Activated B cell treated with CpG ODN at 0.5 μM for 24 hours (primary cell): Measurements from ENCODE around the gene TAS1R2. TPM values are rescaled to one million over a fixed set of nuclear protein-coding genes. Genes with fewer than 3 reads are reported as not detected.

Experiments
- ATAC-seq: fragments of 200-7000 bp; cut with Tn5 transposase; one replicate; pipeline ENCODE4 v1.10.0; 2021; ENCODE audit warnings: low read depth, mild to moderate bottlenecking, moderate library complexity
- CTCF ChIA-PET: fragments of 350-600 bp; sonication (Branson Sonifier 250); formaldehyde crosslinking; loops from one replicate; lab custom pipeline; 2021; ENCODE audit warnings: antibody characterized with exemption; lab: Charles Lee
- POLR2A ChIA-PET: fragments of 350-600 bp; sonication (Branson Sonifier 250); formaldehyde crosslinking; loops from one replicate; lab custom pipeline; 2021; ENCODE audit warnings: antibody characterized with exemption; lab: Charles Lee
- DNase-seq: peaks from one replicate; pipeline ENCODE4 v3.0.0; 2022
- H3K27ac Mint-ChIP-seq: one replicate; pipeline ENCODE4 v1.8.0; 2020; ENCODE audit warnings: mixed read lengths
- H3K27me3 Mint-ChIP-seq: one replicate; pipeline ENCODE4 v1.8.0; 2021; ENCODE audit warnings: mixed read lengths
- H3K36me3 Mint-ChIP-seq: one replicate; pipeline ENCODE4 v1.8.0; 2021; ENCODE audit warnings: low read depth, mixed read lengths
- H3K4me1 Mint-ChIP-seq: one replicate; pipeline ENCODE4 v1.8.0; 2021; ENCODE audit warnings: mixed read lengths
- H3K4me3 Mint-ChIP-seq: one replicate; pipeline ENCODE4 v1.8.0; 2020; ENCODE audit warnings: mild to moderate bottlenecking, mixed read lengths
- H3K9me3 Mint-ChIP-seq: one replicate; pipeline ENCODE4 v1.8.0; 2020; ENCODE audit warnings: mixed read lengths
- CTCF ChIP-seq: fragments of 200-600 bp; IDR thresholded peaks from one replicate; pipeline ENCODE4 v1.8.0; 2022; ENCODE audit warnings: antibody characterized with exemption, mild to moderate bottlenecking
- intact Hi-C: fragments of 100-400 bp; cut with micrococcal nuclease; formaldehyde crosslinking; loops from one replicate; pipeline ENCODE4 v1.15.1; 2024
- total RNA-seq: library from RNA; stranded (reverse); gene quantifications from 2 replicates; pipeline ENCODE4 v1.2.3, GENCODE V29; 2022

TAS1R2 gene
- total RNA-seq, 1 donor from 2014 or later, result not detected

GRCh38 chr1:18881164-18881563 is 21.7 kb upstream of the TAS1R2 start:
- DNase-seq, result no peak
- Mint-ChIP-seq H3K4me1 (no peaks in the 10 kb centered on the region), H3K27me3 (no peaks in the 10 kb centered on the region), H3K36me3 (peaks cover 2% of the 10 kb centered on the region), H3K9me3 (no peaks in the 10 kb centered on the region), H3K27ac (no peak overlapping the region), H3K4me3 (no peak overlapping the region)
- intact Hi-C loops, result no loop called here
- TF ChIP-seq CTCF, result no peak
- ATAC-seq, result no peak
- ChIA-PET CTCF (no interaction called here), POLR2A (no interaction called here)

- ChIA-PET CTCF (no interaction called here), POLR2A (no interaction called here)
- DNase-seq (no peak), ATAC-seq (no peak)
- intact Hi-C loops, result no loop called here
- Mint-ChIP-seq H3K27me3 (no peaks in the 10 kb centered on the region), H3K27ac (no peak overlapping the region), H3K9me3 (no peaks in the 10 kb centered on the region), H3K4me3 (no peak overlapping the region), H3K4me1 (no peaks in the 10 kb centered on the region), H3K36me3 (peaks cover 2% of the 10 kb centered on the region)
- no peak for TF ChIP-seq CTCF
These were observed 21.1 kb upstream of the TAS1R2 start for GRCh38 chr1:18880585-18880984.

GRCh38 chr1:18879791-18880309 is 20.4 kb upstream of the TAS1R2 start:
- no peak for TF ChIP-seq CTCF
- no peak for DNase-seq
- no peak overlapping the region for H3K4me3 Mint-ChIP-seq
- H3K36me3 Mint-ChIP-seq, result peaks cover 2% of the 10 kb centered on the region
- H3K27ac Mint-ChIP-seq, result no peak overlapping the region
- no peaks in the 10 kb centered on the region for H3K27me3 Mint-ChIP-seq
- intact Hi-C loops, result no loop called here
- no peak for ATAC-seq
- CTCF ChIA-PET, result no interaction called here
- POLR2A ChIA-PET, result no interaction called here
- H3K9me3 Mint-ChIP-seq, result no peaks in the 10 kb centered on the region
- H3K4me1 Mint-ChIP-seq, result no peaks in the 10 kb centered on the region

- DNase-seq (no peak), ATAC-seq (no peak)
- no peak overlapping the region for H3K4me3 Mint-ChIP-seq
- ChIA-PET CTCF (no interaction called here), POLR2A (no interaction called here)
- no peak for TF ChIP-seq CTCF
- H3K4me1 Mint-ChIP-seq, result no peaks in the 10 kb centered on the region
- H3K27me3 Mint-ChIP-seq, result no peaks in the 10 kb centered on the region
- H3K36me3 Mint-ChIP-seq, result peaks cover 2% of the 10 kb centered on the region
- H3K27ac Mint-ChIP-seq, result no peak overlapping the region
- H3K9me3 Mint-ChIP-seq, result no peaks in the 10 kb centered on the region
- intact Hi-C loops, result no loop called here
These were observed 19.8 kb upstream of the TAS1R2 start for GRCh38 chr1:18879215-18879790.

GRCh38 chr1:18878538-18879214 is 19.2 kb upstream of the TAS1R2 start:
- ATAC-seq (no peak), DNase-seq (no peak)
- Mint-ChIP-seq H3K4me1 (no peaks in the 10 kb centered on the region), H3K27me3 (no peaks in the 10 kb centered on the region), H3K27ac (no peak overlapping the region), H3K9me3 (no peaks in the 10 kb centered on the region), H3K36me3 (peaks cover 2% of the 10 kb centered on the region), H3K4me3 (no peak overlapping the region)
- no peak for TF ChIP-seq CTCF
- POLR2A ChIA-PET, result no interaction called here
- intact Hi-C loops, result no loop called here
- CTCF ChIA-PET, result no interaction called here
